ENCODE data around the gene KIAA0408.

KIAA0408 gene

GRCh38 chr6:127459231-127459641, at the start of gene KIAA0408:
KIAA0408 (minus strand) TSS chr6:127459389; CDS start chr6:127453981, 5,408 bp downstream.
- no peaks in the 10 kb centered on the region for H3K36me3 ChIP-seq (ENCODE audit: low read length)
- TF ChIP-seq EZH2phosphoT487 (conservative IDR thresholded peaks at IDR 0.05; ENCODE audit: low read length) (no peak), CTCF (IDR thresholded peaks at IDR 0.05; ENCODE audit: insufficient read depth, low read length, poor library complexity, severe bottlenecking) (no peak)
- no peak within 1 kb of the TSS for H3K4me2 ChIP-seq (ENCODE audit: low read depth, low read length, poor library complexity, severe bottlenecking)
- no peaks in the 10 kb centered on the region; the same call in 1 of the 2 replicates for H4K20me1 ChIP-seq (ENCODE audit: low read depth, low read length)
- no peaks in the 10 kb centered on the region for H3K79me2 ChIP-seq (ENCODE audit: insufficient read depth, low read length)
- H3K4me3 ChIP-seq (ENCODE audit: insufficient read depth, low read length, poor library complexity, severe bottlenecking) = no peak within 1 kb of the TSS
- H3K9ac ChIP-seq (ENCODE audit: low read length) = no peak within 1 kb of the TSS
- no peaks in the 10 kb centered on the region for H3K27me3 ChIP-seq (ENCODE audit: low read length)
- no peaks in the 10 kb centered on the region for H3F3A ChIP-seq (ENCODE audit: insufficient read depth)
- H3K27ac ChIP-seq (ENCODE audit: low read depth, low read length) = no peak within 1 kb of the TSS
- H3K9me2 ChIP-seq (replicated peaks; ENCODE audit: insufficient read depth, low read length) = no peaks in the 10 kb centered on the region
- H3K9me3 ChIP-seq (ENCODE audit: insufficient read depth, low read length) = no peaks in the 10 kb centered on the region
- H2AFZ ChIP-seq (ENCODE audit: low read depth, low read length, severe bottlenecking) = no peak within 1 kb of the TSS

GRCh38 chr6:127506894-127507293, 47.7 kb upstream of the KIAA0408 start:
- Histone ChIP-seq H3K79me2 (ENCODE audit: insufficient read depth, low read length) (no peaks in the 10 kb centered on the region), H3K36me3 (ENCODE audit: low read length) (no peaks in the 10 kb centered on the region), H3K9ac (ENCODE audit: low read length) (no peak overlapping the region), H3K9me2 (replicated peaks; ENCODE audit: insufficient read depth, low read length) (no peaks in the 10 kb centered on the region), H3K27ac (ENCODE audit: low read depth, low read length) (no peak overlapping the region), H4K20me1 (ENCODE audit: low read depth, low read length) (no peaks in the 10 kb centered on the region), H2AFZ (ENCODE audit: low read depth, low read length, severe bottlenecking) (no peak overlapping the region), H3K4me3 (ENCODE audit: insufficient read depth, low read length, poor library complexity, severe bottlenecking) (no peak overlapping the region), H3K27me3 (ENCODE audit: low read length) (no peaks in the 10 kb centered on the region), H3F3A (ENCODE audit: insufficient read depth) (no peaks in the 10 kb centered on the region), H3K9me3 (ENCODE audit: insufficient read depth, low read length) (no peaks in the 10 kb centered on the region), H3K4me2 (ENCODE audit: low read depth, low read length, poor library complexity, severe bottlenecking) (no peak overlapping the region)
- TF ChIP-seq CTCF (IDR thresholded peaks at IDR 0.05; ENCODE audit: insufficient read depth, low read length, poor library complexity, severe bottlenecking) = no peak
- TF ChIP-seq EZH2phosphoT487 (conservative IDR thresholded peaks at IDR 0.05; ENCODE audit: low read length) = no peak

- no peak overlapping the region for H2AFZ ChIP-seq (ENCODE audit: low read depth, low read length, severe bottlenecking)
- H4K20me1 ChIP-seq (ENCODE audit: low read depth, low read length) = no peaks in the 10 kb centered on the region
- no peaks in the 10 kb centered on the region for H3K27me3 ChIP-seq (ENCODE audit: low read length)
- H3K9me2 ChIP-seq (replicated peaks; ENCODE audit: insufficient read depth, low read length) = no peaks in the 10 kb centered on the region
- H3K36me3 ChIP-seq (ENCODE audit: low read length) = no peaks in the 10 kb centered on the region
- no peak overlapping the region for H3K4me2 ChIP-seq (ENCODE audit: low read depth, low read length, poor library complexity, severe bottlenecking)
- no peaks in the 10 kb centered on the region for H3K9me3 ChIP-seq (ENCODE audit: insufficient read depth, low read length)
- no peak for TF ChIP-seq CTCF (IDR thresholded peaks at IDR 0.05; ENCODE audit: insufficient read depth, low read length, poor library complexity, severe bottlenecking)
- no peak for TF ChIP-seq EZH2phosphoT487 (conservative IDR thresholded peaks at IDR 0.05; ENCODE audit: low read length)
- no peak overlapping the region for H3K9ac ChIP-seq (ENCODE audit: low read length)
- H3K4me3 ChIP-seq (ENCODE audit: insufficient read depth, low read length, poor library complexity, severe bottlenecking) = no peak overlapping the region
- H3K79me2 ChIP-seq (ENCODE audit: insufficient read depth, low read length) = no peaks in the 10 kb centered on the region
- no peak overlapping the region for H3K27ac ChIP-seq (ENCODE audit: low read depth, low read length)
- no peaks in the 10 kb centered on the region for H3F3A ChIP-seq (ENCODE audit: insufficient read depth)
Observed at GRCh38 chr6:127503022-127503421, 43.8 kb upstream of the KIAA0408 start.
